Measurements from ENCODE around the gene SELENOO.

SELENOO gene

DNA sequence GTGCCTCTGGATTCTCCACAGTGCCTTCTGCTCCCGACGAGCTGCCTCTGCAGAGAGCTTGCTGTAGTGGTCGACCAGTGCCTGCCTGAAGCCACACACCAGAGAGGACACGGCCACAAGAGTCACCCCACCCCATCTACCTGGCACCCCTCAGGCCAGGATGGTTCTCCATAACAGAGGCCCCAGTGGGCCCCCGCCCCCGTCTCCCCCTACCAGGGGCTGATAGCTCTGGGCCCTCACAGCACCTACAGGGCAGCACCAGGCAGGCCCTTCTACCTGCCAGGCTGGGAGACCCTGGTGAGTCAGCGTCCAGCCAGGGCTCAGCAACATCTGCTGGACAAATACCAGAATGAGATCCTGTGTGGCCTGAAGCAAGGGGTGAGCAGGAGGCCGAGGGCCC is 21.7 kb downstream of the SELENOO start:
- TF ChIP-seq CTCF (conservative IDR thresholded peaks at IDR 0.05; ENCODE audit: low read depth, low read length), result no peak
- no peak for DNase-seq (ENCODE audit: low read depth)

DNA sequence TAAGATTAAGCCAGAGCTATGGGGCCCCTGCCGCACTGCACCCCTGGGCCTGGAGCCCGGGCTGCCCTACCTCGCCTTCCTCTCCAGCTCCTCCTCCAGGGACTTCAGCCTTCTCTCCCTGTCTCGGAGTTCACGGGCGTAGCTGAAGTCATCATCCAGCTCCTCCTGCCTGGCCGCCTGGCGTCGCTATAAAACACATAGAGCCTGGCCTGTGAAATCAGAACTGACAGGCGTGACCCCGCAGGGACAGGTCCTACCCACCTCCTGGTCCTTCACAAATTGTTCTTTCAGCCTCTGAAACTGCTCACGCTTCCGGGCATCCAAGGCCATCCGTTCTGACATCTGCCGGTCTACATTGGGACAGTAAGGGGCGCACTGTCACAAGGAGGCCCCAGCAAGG is 23.3 kb downstream of the SELENOO start:
- no peak overlapping the region for H3K4me3 ChIP-seq (ENCODE audit: low read length)
- no peak for DNase-seq (ENCODE audit: low read depth)
- TF ChIP-seq CTCF (conservative IDR thresholded peaks at IDR 0.05; ENCODE audit: low read depth, low read length), result no peak

More for the DNA sequence above, 21.7 kb downstream of the SELENOO start:
- H3K4me3 ChIP-seq (ENCODE audit: low read length), result no peak overlapping the region

GRCh38 chr22:50225200-50225969 is 24.6 kb downstream of the SELENOO start:
- no peak for DNase-seq (ENCODE audit: low read depth)
- H3K4me3 ChIP-seq (ENCODE audit: low read length), result no peak overlapping the region
- no peak for TF ChIP-seq CTCF (conservative IDR thresholded peaks at IDR 0.05; ENCODE audit: low read depth, low read length)

DNA sequence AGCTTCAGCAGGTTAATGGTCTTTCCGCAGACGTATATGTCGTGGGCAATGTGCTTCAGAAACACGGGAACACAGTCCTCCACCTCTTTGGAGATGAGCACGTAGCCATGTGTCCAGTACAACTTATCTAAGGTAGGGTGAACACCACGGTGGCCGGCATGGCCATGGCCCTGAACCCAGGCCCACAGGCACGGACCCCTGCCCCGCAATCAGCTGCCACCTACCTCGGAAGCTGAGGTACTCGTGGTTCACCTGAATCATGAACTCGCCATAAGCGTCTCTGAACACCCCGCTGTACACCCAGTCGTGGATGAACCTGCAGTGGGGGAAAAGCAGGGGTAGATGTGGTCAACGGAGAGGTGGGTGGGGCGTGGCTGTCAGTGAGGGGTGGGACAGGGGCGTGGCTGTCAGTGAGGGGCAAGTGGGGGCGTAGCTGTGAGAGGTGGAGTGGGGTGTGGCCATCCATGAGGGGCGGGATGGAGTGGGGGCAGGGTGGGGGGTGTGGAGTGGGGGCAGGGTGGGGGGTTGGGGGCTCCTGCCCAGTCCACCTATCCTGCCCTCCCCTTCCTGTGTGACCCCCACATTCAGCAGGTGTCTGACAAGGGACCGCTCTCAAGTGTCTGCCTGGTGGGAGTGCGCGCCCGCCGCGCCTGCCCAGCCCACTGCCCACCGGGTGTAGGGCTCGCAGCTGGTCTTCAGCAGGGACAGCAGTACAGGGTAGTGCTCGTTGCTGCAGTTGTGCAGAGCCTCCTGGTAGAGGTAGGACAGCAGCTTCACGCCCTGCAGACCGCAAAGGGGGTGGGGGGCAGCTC is 25.5 kb downstream of the SELENOO start:
- no peak for TF ChIP-seq CTCF (conservative IDR thresholded peaks at IDR 0.05; ENCODE audit: low read depth, low read length)

GRCh38 chr22:50226875-50227165 is 26.0 kb downstream of the SELENOO start:
- no peak for TF ChIP-seq CTCF (conservative IDR thresholded peaks at IDR 0.05; ENCODE audit: low read depth, low read length)
- DNase-seq (ENCODE audit: low read depth), result no peak

More for the DNA sequence above, 25.5 kb downstream of the SELENOO start:
- no peak for DNase-seq (ENCODE audit: low read depth)
- H3K4me3 ChIP-seq (ENCODE audit: low read length), result no peak overlapping the region

GRCh38 chr22:50227579-50228215 is 26.9 kb downstream of the SELENOO start:
- DNase-seq (ENCODE audit: low read depth), result no peak
- no peak overlapping the region for H3K4me3 ChIP-seq (ENCODE audit: low read length)
- no peak for TF ChIP-seq CTCF (conservative IDR thresholded peaks at IDR 0.05; ENCODE audit: low read depth, low read length)

More at GRCh38 chr22:50226875-50227165, 26.0 kb downstream of the SELENOO start:
- H3K4me3 ChIP-seq (ENCODE audit: low read length), result no peak overlapping the region
